HG03469 (cell line): ENCODE results near the gene PRR20G.
"Not testable (repeated sequence)": the region's sequence is repeated elsewhere in the genome, so short reads cannot be mapped to it uniquely, and the experiment has no call there.

Experiments
- ATAC-seq: cut with Tn5 transposase; IDR thresholded peaks from one replicate; pipeline ENCODE4 v1.9.1; 2021; ENCODE audit warnings: mild to moderate bottlenecking, moderate library complexity, moderate number of reproducible peaks; ENCODE audit not compliant: unreplicated experiment

PRR20G gene

DNA sequence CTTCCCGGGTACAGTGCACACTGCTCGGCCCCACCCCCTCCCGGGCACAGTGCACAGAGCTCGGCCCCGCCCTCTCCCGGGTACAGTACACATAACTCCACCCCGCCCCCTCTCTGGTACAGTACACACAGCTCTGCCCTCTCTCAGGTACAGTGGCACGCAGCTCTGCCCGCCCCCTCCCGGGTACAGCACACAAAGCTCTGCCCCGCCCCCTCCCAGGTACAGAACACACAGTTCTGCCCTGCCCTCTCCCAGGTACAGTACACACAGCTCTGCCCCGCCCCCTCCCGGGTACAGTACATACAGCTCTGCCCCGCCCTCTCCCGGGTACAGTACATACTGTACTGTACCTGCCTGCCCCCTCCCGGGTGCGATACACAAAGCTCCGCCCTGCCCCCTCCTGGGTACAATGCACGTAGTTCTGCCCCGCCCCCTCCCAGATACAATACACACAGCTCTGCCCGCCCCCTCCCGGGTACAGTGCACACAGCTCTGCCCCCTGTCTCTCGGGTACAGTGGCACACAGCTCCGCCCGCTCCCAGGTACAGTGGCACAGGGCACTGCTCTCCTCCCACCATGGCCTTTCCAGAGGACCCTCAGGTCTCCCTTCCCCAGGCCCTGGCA lies 16.4 kb upstream of the PRR20G start:
- no peak for ATAC-seq

DNA sequence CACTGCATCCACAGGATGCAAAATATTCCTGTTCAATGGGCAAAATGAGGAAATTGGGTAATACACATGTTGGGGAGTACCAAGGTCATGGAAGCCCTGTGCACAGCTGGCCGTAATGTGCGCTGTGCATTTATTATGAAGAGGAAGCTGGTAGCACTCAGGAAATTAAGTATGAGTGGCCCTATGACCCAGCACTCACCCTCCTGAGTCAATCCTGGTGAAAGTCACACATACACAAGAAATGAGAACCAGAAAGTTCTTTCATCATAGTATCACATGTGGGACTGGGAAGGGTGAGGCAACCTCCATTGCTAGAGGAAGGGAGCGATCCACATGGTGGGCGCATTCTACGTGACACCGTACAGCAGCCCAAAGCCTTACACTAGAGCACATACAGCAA lies 11.4 kb upstream of the PRR20G start:
- no peak for ATAC-seq

DNA sequence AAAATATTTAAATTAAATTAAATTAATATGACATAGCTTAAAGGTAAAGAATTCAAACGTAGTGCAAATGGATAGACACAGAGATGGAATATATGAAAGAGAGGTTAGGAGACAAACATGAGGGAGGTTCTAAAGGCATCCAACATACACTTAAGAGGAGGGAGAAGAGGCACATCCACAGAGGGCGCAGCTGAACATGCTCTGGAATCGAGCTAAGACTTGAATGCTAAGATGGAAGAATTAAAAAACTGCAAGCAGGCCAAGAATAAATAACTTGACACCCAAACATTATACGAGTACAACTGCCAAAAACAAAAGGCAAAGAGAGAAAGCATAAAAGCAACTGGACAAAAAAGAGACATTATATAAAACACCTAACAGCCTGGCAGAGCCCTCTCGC lies 9.1 kb upstream of the PRR20G start:
- no peak for ATAC-seq

DNA sequence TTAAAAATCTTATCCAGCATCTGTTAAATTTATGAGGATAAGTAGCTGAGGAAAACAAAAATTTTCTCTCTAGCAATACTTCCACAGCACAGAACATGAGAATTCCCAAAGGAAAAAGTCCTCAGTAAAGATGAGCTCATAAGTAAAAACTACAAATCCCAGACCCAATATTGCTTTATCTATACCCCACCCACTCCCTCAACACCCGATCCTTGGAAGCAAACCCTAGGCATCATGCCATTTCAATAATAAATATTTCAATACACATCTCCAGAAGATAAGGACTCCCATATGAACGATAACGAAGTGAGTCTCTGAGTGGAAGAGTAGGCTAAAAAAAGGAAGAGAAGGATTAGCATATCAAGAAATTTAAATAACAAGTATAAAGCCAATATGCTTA lies 8.3 kb upstream of the PRR20G start:
- no peak for ATAC-seq

DNA sequence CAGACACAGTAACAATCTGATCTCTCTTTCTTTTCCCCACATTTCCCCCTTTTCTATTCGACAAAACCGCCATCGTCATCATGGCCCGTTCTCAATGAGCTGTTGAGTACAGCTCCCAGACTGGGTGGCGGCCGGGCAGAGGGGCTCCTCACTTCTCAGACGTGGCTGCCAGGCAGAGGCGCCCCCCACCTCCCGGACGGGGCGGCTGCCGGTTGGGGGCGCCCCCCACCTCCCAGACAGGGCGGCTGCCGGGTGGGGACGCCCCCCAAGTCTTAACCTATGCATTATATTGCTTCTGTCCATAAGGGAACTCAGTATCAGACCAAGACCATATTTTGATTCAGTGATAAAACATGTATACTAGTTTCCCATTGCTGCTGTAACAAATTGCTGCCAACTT lies 5.8 kb upstream of the PRR20G start:
- ATAC-seq = not testable (repeated sequence)

DNA sequence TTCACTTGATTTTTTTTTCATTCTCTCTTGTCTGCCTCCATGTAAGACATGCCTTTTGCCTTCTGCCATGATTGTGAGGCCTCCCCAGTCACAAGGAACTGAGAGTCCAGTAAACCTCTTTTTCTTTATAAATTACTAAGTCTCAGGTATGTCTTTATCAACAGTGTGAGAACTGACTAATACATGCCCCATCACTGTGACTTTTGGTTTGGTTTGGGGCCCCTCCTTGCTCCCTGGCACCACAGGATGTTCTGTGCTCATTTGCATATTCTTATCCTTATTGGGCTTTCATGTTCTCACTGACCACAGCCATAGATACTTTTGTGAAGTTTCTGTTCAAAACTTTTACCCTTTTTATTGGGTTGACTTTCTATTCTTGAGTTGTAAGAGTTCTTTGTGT lies 3.8 kb upstream of the PRR20G start:
- ATAC-seq = no peak

DNA sequence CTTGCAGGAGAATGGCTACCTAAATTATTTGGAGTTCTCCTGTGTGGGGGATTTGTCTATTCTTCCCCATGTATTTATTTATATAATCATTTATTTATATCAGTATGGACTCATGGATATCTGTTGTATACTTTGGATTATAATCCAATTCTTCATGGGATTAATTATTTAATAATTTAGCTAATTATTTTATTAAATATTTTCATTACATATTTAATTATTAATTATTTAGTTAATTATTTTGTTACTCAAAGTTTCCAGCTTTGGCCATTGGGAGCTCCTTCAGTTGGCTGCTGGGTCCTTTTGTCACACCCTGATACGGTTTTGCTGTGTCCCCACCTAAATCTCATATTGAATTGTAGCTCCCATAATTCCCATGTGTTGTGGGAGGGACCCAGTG lies 3.3 kb upstream of the PRR20G start:
- ATAC-seq = no peak

DNA sequence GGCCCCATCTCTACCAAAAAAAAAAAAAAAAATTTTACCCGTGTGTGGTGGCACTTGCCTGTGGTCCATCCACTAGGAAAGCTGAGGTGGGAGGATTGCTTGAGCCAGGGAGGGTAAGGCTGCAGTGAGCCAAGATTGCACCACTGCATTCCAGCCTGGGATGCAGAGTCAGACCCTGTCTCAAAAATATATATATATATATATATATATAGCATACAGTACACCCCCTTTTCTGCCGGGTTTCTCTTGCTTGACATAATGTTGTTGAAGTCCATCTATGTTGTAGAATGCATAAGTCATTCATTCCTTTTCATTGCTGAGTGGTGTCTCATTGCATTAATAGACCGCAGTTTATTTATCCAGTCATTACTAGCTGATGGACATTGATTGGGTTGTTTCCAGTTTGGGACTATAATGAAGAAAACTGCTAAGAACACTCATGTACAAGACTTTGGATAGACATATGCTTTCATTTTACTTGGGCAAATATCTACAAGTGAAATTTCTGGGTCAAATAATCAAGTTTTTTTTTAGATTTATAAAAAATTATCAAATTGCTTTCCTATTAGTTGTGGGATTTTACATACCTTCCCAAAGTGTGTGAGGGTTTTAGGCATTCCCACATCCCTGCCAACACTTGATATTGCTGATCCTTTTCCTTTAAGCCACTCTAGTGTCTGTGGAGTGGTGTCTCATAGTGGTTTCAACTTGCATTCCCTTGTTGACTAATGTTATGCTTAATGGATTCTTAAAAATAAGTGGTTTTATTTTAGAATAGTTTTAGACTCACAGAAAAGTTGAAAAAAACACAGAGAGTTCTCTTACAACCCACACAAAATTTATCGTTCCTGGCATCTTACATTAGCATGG lies 2.1 kb upstream of the PRR20G start:
- ATAC-seq = no peak

DNA sequence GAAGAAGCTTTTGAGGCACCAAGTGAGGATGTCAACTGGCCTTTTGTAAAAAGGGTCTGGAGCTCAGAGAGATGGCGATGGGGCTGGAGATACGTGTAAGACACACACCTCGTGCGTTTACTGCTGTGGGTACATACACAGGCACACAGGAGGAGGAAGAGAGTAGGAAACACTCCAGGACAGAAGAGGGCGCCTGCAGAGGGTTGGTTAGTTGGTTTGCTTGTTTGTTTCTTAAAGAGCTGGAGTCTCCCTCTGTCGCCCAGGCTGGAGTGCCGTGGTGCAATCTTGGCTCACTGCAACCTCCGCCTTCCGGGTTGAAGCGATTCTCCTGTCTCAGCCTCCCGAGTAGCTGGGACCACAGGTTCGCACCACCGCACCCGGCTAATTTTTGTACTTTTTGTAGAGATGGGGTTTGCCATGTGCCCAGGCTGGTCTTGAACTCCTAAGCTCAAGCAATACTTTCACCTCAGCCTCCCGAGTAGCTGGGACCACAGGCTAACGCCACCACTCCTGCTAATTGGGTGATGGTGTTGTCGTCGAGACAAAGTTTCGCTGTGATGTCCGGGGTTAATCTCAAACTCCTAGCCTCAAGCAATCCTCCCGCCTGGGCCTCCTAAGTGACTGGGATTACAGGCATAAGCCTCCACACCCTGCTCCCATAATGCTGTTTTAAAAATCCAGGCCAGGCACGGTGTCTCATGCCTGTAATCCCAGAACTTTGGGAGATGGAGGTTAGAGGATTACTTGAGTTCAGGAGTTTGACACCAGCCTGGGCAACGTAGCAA lies 1.3 kb upstream of the PRR20G start:
- no peak for ATAC-seq

DNA sequence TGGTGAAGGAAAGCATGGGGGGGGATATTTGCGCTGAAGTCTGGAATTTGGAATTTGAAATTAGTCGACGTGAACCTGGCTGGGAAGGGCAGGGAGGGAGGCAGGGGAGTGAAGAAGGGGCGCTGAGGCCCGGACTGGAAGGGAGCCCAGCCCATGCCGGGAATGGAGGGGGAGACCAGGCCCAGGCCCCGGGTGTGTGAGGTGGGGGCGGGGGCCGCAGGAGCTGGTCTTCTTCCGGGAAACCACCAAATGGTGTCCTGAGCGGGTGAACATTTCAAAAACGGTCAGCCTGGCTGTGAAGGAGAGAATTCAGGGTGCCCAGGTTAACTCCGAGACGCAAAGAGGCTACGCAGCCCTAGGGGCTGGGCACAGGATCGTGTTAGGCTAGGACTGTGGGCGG lies 497 bp upstream of the PRR20G start:
- no peak for ATAC-seq

DNA sequence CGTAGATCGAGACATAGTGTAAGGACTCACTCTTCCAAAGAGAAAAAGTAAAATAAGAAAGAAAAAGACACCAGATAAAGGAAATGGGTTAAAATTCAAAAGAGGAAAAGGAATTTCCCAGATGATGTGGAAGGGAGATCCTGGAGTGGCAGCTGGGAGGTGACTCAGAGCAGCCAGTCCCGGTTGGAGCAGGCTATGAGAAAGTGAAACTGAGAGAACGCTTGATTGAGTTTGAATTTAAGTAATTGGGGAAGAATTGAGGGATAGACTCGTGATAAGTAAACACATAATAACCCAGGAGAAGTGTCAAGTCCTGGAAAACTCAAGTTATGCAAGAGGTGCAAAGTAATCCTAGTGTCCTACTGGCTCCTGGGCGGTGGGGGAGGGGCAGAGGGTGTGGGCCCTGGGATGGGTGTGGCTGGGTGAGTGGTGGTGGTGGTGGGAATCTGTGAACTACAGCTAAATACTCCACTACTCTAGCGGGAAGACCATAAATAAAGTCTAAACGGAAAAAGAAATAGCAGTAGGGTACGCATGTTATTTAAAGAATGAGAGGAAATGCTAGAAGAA lies 1.2 kb downstream of the PRR20G start:
- no peak for ATAC-seq

DNA sequence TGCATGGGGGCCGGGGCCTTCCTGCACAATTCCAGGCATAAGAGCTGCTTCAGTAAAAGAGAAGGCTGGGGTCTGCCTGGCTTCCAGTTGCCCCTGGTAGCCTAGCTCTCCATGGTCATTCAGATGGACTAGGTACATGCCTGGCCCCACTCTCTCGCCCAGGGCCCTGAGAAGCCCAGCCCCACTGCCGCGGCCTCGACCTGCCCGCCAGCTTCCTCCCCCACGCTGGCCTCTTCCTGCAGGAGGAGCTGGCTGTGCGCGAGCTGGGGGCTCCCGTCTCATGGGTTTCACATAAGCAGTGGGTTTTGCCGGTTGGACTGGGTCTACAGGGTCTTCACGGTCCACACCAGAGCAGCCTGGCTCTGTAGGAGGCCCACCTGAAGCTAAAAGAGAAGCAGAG lies 3.6 kb downstream of the PRR20G start:
- no peak for ATAC-seq

DNA sequence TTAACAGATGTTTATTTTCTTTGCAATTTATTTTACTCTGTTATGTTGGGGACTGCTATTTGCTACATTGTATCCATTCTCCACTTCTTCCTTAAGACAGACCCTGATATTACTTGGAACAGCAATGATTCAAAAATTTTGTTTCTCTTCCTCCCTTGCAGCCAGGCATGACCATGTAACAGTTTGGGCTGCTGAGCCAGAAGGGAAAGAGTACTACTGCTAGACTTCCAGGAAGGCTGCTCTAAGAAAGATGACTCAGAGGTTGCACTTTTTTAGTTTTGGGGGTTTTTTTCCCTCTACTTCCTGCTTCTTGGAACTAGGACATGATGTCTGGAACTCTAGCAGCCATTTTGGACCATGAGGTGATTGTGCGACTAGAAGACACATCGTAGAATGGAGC lies 10.3 kb downstream of the PRR20G start:
- no peak for ATAC-seq

DNA sequence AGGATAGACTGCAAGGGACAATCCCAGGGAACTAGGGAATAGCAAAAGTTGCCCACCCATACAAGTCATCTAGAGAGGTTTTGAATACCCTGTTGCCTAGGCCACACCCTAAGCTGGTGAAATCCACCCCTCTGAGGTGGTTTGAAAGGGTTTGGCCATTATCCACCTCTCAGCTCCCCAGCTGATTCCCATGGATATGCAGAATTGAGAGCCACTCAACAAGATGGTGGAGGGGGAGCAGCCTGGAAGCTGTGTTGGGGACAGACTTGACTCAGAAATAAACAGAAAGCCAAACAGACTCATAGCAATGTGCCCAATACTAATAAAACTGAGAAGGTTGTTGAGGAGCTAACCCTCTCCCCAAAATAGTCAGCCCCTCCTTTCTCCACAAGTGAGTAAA lies 10.9 kb downstream of the PRR20G start:
- ATAC-seq = no peak

DNA sequence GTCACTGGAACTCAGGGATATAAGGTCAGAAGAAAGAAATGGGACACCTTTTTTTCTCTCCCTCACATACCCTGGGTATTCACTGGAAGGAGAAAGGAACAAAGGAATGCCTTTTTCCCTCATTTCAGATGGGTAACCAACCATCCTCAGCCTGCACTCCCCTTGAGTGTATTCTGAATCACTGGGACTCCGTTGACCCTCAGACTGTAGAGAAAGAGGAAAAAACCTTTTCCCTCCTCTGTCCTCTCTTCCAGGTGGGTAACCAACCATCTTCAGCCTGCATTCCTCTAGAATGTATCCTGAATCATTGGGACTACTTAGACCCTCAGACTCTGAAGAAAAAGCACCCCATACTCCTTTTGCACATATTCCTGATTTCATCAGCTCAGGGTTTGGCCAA lies 11.4 kb downstream of the PRR20G start:
- no peak for ATAC-seq

DNA sequence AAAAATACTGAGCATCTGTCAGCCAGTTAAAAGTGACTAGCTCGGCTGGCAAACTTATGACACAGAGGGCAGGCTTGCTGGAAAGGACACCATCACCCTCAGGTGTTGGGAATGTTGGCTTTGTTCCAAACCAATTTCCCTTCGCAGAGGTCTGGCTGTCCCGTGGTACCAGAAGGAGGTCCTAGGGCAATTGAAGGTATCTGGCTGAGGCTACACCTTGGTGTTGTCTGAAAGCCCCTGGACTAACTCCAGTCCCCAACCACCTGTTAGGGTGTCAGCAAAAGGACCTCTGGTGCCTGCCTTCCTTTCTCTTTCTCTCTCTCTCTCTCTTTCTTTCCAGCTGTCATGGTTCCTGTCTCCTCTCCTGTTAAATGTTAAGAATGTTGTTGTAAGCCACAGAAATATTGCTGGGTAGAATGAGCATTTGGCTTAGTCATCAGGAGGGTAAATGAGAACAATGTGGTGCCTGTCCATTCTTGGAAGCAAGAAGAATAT lies 12.5 kb downstream of the PRR20G start:
- ATAC-seq = no peak

DNA sequence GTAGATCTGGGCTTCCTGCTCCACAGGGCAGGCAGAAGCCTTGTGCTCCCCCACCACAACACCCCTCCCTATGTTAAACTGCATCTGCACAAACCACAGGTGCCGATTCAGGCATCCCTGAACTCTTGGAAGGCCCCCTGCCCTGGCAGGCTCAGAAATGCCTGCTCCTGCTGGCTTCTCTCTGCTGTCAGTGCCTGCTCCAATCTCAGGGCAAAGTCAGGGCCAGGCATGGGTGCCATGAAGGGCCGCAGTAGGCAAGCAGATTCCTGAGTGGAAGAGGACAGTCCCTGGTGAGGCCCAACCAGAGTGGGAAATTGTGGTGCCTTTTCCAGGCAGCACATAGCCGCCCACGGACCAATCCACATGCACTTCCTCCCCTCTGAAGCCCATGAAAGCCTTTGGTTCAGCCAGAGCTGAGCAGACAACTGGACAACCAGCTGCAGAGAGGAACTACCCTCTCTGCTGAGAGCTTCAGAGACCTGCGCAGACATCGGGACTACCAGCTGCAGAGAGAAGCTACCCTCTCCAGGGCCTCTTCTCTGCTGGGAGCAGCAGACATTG lies 13.6 kb downstream of the PRR20G start:
- ATAC-seq = no peak

DNA sequence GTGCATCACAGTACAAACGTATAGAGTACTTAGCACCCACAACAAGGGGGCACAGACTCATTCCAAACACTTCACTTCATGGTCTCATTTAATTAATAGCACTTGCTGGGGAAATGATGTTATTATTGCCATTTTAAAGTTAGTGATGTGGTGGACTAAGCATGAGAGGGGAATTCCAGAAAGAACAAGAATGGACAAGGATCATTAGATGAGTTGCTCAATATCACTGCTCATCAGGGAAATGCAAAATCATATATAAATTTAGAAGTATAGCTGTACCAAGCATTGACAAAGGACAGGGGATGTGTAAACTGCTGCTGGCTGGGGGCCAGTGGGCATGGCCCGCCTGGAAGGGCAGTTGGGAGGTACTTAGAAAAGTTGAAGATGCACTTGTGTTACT lies 14.6 kb downstream of the PRR20G start:
- no peak for ATAC-seq

DNA sequence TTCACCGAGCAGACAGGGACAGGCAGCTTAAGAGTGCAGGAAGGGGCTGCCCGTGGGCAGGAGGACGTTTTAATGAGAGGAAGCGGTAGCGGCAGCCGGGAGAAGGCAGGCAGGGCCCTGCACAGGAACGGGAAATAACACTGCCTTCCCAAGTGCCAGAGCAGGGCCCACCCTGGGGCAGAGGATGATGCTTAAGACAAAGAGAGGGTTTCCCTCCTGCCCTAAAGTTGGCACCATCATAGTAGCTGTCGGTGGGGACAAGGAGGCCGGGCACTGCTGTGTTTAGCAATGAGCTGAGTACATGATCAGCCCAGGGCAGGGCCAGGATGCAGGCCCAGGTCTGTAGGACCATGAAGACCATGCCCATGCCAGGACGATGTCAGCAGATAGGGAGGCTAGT lies 21.7 kb downstream of the PRR20G start:
- no peak for ATAC-seq

DNA sequence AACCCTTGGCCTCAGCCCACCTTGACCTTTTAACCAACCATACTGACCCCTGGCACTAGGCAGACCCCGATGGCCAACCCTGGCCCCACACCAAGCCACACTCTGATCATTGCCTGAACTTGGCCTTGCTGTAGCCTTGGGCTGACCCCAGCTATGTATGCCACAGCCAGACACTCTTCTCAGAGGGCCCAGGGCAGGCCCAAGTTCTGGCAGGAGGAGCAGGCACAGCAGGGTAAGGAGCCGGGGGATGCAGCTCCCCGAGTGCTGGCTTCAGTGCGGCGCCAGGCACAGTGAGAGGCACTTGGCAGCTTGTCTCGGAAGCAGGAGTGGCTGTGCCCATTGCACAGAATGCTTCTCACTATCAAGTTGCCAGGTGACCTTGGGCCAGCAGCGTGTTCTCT lies 22.3 kb downstream of the PRR20G start:
- no peak for ATAC-seq
